ENCODE data around the gene PLPP4.

DNA sequence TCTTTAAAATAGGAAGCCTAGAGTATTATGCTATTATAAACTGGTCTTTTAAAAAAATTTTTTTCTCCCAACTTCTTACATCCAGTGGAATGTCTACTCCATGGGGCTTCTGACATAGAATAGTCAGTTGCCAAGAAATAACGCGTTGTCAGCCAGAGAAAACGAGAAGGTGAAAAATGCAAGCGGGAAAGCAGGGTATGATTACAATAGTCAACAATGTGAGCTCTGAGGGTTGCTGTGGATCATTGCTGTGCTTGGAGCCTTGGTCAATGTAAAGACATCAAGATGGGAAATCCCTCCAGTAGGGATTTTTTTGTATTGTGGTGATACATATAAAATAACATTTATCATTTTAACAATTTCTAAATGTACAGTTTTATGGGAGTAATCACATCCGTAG is 27.6 kb upstream of the PLPP4 start:
- TF ChIP-seq, protein P1, sequence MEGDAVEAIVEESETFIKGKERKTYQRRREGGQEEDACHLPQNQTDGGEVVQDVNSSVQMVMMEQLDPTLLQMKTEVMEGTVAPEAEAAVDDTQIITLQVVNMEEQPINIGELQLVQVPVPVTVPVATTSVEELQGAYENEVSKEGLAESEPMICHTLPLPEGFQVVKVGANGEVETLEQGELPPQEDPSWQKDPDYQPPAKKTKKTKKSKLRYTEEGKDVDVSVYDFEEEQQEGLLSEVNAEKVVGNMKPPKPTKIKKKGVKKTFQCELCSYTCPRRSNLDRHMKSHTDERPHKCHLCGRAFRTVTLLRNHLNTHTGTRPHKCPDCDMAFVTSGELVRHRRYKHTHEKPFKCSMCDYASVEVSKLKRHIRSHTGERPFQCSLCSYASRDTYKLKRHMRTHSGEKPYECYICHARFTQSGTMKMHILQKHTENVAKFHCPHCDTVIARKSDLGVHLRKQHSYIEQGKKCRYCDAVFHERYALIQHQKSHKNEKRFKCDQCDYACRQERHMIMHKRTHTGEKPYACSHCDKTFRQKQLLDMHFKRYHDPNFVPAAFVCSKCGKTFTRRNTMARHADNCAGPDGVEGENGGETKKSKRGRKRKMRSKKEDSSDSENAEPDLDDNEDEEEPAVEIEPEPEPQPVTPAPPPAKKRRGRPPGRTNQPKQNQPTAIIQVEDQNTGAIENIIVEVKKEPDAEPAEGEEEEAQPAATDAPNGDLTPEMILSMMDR (conservative IDR thresholded peaks at IDR 0.05 in 1 of 2, IDR thresholded peaks at IDR 0.05 in 1 of 2; ENCODE audit: low read depth in 1 of 2, low read length in 2 of 2), result no peak
- no peak for TF ChIP-seq EZH2 (IDR thresholded peaks at IDR 0.05; ENCODE audit: low read length, missing control alignments)

Data from fibroblast of lung (primary cell).